ENCODE data around the gene RGPD6. TPM values are rescaled to one million over a fixed set of nuclear protein-coding genes. Genes with fewer than 3 reads are reported as not detected.
"Not testable (repeated sequence)": the region's sequence is repeated elsewhere in the genome, so short reads cannot be mapped to it uniquely, and the experiment has no call there.

RGPD6 gene
- total RNA-seq, 1 donor from 2014 or later = 58.3 TPM

DNA sequence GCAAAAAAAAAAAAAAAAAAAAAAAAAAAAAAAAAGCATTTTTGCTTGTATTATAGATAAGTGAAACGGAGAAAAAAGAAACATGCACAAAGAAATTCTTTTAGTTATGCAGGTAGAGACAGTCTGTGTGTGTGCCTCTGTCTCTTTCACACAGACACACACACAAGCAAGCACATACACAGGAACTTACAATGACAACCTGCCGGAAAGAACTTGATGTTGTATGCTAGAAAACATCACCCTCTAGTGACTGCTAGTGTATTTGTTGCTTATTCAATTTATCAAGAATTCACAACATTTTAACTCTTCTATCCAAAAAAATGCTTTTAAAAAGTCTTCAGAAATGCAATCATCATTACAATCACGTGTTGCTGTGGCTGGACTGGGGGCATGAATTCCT is 95.8 kb downstream of the RGPD6 start:
- DNase-seq (ENCODE audit: low read depth) = not testable (repeated sequence)

DNA sequence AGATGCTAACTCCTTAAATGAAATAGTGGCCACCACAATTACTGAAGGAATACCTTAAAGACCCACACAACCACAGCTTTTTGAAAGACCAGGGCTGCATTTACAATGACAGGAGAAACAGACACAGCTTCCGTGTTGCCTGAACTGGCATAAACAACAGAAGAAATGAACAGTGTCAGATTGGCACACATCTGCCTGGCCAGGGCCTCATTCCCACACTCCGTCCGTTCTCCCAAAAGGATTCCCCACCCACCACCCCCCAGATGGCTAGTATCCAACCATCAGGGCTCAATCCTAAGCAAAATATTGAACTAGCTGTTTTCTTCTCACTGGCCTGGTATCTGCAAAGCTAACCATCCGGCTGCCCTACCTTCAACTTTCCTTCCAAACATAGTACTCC is 96.9 kb downstream of the RGPD6 start:
- not testable (repeated sequence) for DNase-seq (ENCODE audit: low read depth)

DNA sequence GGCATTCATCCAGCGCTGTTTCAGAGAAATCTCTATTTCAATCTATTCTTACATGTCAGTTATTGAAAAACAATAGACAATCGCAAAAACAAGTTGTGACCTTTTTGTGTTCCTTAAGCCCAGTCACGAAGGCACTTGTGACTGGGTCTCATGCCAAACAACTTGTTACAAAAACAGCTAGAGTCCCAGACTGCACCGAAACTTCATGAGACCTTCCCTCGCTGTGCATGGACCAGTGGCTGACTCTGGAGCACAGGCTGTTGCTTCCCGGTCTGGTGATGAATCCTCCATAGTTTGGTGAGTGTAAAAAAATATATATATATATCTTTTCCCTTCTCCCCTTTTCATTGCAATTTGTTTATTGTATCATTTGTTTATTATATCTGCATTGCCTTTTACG is 99.7 kb downstream of the RGPD6 start:
- DNase-seq (ENCODE audit: low read depth) = not testable (repeated sequence)

DNA sequence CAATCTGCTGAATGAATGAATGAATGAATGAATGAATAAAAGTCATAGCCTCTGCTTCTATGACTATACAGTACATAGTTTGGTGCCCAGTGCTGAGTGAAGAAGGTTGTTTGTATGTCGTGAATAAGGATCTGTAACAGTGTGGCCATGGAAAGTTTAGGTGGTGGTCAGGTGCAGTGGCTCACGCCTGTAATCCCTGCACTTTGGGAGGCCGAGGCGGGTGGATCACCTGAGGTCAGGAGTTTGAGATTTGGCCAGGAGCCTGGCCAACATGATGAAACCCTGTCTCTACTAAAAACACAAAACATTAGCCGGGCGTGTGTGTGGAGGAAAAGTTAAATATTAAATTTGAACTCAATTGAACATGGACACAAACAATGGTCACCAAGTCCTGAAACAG is 100.1 kb downstream of the RGPD6 start:
- DNase-seq (ENCODE audit: low read depth) = not testable (repeated sequence)

DNA sequence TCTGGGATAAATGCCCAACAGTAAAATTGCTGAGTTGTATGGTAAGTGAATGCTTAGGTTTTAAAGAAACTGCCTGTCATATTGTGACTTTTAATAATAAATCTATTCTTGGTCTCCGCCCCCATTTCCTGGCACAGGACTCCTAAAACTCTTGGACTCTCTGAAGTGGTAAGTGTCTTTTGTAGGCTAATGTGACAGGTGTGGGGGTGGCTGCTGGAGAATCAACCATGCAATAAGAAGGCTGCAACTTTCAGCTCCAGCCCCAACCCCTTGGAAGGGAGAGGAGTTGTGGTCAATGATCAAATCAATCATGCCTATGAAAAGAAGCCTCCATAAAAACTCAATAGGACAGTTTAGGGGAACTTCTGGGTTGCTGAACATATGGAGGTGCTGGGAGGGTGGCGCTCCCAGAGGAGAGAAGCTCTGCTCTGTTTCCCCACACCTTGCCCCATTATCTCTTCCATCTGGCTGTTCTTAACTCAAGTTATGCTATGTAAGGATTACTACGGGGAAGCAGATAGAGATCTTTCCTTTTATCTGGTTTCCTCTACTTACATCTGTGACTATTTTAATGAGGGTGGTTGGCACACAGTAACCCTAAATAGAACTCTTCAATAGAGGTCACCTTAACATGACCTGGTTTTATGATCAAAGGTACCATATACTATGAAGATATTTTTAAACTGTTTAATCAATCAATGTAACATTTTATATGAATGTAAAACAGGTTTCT is 101.2 kb downstream of the RGPD6 start:
- not testable (repeated sequence) for DNase-seq (ENCODE audit: low read depth)

DNA sequence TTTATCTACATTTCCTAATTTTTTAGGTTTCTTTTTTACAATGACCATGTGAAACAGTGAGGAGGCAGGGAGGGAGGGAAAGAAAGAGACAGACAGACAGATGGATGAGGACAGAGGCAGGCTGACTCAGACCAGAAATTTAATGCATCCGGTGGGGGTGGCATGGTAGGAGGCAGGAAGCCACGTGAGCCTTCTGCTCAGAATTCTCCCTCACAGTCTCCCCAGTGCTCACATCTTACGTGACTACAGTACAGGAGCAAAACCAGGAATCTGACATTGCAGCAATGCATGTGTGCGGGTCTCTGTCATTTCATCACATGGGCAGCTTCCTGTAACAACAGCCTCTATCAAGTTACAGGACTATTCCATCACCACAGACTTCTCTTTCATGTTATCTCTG is 102.1 kb downstream of the RGPD6 start:
- not testable (repeated sequence) for DNase-seq (ENCODE audit: low read depth)

DNA sequence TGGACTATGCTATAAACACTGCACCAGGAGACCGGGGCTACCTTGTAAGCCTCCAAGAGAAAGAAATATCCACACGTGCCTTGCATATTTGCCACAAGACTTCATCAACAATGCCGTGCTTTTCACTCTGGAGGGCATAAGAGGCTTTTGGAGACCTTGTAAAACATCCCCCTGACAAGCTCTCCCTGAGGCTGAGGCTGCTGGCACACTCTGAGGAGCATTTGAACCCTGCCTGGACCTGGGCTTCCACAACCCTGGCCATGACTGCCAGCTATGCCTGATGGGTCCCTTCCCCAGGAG is 104.0 kb downstream of the RGPD6 start:
- DNase-seq (ENCODE audit: low read depth) = not testable (repeated sequence)

DNA sequence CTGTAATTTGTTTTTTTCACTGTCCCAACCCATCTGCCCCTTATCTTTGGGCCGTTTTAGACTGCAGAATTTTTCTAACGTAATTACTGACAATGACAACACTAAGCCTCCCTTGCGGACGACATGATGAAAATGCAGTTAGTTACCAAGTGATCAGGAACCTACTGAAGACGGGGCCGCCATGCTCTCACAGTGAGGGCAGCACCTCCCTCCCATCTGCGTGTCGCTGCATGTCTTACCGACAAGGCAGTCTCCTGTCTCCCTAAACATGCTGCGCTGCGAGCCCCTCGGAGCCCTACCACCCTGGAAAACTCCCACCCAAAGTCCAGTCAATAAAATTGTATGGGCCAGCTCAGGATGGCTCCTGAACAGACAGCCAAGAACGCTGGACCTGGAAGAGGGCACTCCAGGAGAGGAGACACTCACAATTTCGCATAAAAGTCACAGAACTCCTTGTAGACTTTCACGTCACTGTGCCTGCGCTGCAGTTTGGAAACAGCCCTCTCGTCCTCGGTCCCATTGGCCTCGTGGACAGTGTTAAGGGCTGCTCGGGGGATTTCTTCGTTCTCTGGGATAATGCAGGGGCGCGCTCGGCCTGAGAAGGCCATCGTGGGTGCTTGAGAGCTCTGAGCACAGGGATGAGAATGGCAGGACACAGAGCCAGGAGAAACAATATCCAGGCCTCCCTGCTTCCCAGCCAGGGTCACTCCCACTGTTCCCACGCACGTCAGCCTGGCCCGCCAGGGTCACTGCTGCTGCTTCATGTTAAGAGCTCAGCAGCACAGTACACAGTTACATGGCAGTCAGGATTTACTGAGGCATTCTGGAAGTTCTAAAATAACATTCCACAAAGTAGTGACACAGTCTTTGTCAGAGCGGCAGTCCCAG is 104.6 kb downstream of the RGPD6 start, which contains the start of gene LIMS4:
Gene LIMS4 (minus strand): TSS at position 646 of the 888 bp plus-strand sequence. CDS start 38 bp downstream, at position 608.
- DNase-seq (ENCODE audit: low read depth) = not testable (repeated sequence)

DNA sequence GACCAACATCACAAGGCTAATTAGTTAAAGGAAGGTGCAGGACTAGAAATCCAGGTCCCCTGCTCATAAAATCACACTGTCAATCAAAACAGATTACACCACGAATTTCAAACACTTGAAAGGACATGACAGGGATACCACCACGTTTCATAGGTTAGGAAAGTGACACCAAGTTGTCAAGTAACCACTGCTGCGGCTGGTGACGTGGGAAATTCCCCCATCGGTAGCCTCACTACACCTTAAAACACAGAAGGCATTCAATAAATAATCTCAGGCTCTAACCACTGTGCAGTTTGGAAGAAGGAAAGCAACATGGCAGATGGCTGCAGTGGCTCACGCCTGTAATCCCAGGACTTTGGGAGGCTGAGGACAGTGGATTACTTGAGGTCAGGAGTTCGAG is 108.1 kb downstream of the RGPD6 start:
- DNase-seq (ENCODE audit: low read depth) = not testable (repeated sequence)

DNA sequence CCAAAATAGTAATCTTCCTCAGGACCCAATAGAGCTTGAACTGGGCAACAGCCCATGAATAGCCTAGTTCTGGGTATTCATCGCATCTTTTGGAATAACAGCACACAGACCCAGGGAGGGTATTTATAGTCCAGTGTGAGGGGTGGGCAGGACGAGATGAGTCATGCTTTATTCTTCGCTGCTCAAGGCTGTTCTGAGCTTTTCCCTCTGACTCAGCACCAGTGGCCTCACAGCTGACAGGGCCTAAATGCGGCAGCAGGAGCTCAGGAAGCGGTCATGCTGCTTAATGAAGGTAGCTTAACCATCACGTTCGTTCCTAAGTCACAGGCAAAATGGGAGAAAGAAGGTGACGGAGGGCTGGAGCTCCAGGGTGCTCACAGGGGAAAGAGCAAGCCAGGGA is 111.7 kb downstream of the RGPD6 start:
- DNase-seq (ENCODE audit: low read depth) = not testable (repeated sequence)

Other genes starting within 250 kb of the RGPD6 start
- 1.1 and 1.9 TPM in 2 replicates for gene LIMS4, start 104.4 kb downstream of the RGPD6 start, total RNA-seq
- gene BUB1, start 100.8 kb upstream of the RGPD6 start, total RNA-seq = 2.2 and 23.4 TPM in 2 replicates
- gene ACOXL, start 155.4 kb upstream of the RGPD6 start, total RNA-seq = 0.69 TPM in 1 of 2 replicates, not detected in the other